GM19043 (cell line): Measurements from ENCODE around the gene C19orf81.

ENCODE experiments used
- ATAC-seq: cut with Tn5 transposase; IDR thresholded peaks from one replicate; pipeline ENCODE4 v1.9.1; 2021; ENCODE audit warnings: low read depth; ENCODE audit not compliant: unreplicated experiment

Gene C19orf81

DNA sequence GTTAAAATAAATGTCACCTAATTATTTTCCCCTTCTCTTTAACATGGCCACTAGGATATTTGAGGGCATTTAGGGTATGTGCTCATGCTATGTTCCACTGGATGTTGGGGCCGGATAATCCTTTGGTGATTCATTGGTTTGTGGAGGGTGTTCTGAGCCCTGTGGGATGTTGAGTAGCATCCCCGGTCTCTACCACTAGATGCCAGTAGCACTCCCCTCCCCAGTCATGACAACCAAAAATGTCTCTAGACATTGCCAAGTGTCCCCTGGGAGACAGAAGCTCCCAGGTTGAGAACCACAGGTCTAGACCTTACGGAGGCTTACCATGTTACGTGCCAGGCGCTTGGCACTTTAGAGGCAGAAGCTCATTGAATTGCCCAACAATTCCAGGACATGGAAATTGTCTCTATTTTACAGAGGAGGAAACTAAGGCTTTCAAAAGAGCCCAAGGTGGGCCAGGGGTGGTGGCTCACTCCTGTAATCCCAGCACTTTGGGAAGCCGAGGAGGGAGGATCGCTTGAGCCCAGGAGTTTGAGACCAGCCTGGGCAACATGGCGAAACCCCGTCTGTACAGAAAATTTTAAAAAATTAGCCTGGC, 56.3 kb downstream of the C19orf81 start:
- ATAC-seq: no peak

DNA sequence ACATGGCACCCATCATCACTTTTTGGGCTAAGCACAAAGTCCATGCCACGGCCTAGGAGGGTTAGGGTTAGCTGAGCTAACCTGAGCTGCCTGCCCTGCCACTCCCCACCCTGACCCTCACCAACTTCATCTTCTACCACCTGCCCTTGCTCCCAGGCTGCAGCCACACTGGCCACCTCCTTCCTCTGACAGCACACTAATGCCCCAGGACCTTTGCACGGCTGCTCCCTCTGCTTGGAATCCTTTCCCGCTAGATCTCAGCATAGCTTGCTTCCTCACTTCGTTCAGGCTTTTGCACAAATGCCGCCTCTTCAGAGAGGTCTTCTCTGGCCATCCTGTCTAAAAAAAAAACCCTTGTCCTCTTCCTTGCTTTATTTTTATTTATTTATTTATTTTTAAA, 57.1 kb downstream of the C19orf81 start:
- ATAC-seq: no peak

DNA sequence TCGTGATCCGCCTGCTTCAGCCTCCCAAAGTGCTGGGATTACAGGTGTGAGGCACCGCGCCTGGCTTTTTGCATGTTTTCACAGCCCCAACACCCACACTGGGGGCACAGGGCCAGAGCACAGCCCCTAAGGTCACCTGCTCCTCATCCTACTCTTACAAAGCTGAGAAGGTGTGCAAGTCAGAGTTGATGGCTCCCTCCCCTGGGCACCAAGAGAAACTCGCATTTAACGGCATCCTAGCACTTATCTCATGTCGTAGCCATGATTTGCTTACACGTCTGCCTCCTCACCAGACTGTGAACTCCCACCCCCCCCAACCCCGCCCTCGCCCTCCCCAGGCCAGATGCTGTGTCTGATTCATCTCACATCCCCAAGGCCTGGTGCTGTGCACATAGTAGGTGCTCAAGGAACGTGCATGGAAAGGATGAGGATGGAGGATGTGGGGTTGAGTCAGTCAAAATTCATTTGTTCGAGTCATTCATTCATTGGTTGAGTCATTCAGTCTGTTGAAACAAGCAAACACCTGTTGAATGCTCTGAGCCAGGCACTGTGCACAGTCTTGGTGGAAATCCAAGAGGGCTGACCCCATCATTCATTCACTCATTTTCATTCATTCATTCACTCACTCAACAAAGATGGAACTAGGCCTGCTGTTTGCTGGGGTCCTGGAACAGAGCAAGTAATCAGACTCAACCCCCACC, 59.1 kb downstream of the C19orf81 start:
- no peak for ATAC-seq
